ENCODE results near the gene LRCH3. TPM values are rescaled to one million over a fixed set of nuclear protein-coding genes. Genes with fewer than 3 reads are reported as not detected.

Gene LRCH3
- total and polyA plus RNA-seq, 2 experiments from 2014 or later, result 22.5 to 38.5 TPM

DNA sequence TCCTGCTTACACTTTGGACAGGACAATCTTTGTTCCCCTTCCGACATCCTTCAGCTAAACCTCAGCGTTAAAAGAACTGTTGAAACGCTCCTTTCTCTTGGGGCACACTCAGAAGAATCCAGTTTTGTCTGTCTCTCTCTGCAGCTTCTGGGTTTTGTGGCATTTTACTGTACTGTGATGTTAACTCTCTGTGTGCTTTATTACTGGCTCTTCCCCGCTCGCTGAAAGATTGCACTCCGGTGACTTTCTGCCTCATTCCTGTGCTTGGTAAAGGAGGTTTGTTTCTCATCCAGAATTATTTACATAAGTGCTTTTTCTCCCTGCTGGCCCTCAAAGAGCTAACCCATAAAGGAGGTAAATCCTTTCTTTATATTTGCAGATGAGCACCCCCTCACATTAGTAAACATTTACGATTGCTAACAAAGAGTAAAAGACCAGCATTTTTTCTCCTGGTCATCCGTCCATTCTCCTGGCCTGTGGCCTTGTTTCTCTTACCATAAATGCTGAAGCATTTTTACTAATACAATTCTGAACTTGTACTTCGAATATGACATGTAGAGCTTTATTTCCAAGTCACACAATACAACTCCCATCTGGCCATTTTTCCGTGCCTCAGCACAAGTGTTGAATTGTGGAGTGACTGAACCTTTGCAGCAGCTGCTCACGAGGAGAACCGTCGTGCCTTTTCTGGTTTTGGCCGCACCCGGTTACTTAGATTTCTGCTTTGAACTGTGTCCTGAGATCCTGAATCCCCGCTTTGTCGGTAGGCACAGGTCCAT, 89.6 kb downstream of the LRCH3 start:
- WGBS (ENCODE audit: low lambda C conversion rate, missing lambda C conversion rate), result 65% methylated on average over 17 of the region's 17 CpGs
- Histone ChIP-seq H3K36me3 (replicated peaks; ENCODE audit: insufficient read depth, low read depth) (no peaks in the 10 kb centered on the region), H3K4me3 (no peak overlapping the region), H3K4me1 (ENCODE audit: insufficient read depth) (no peaks in the 10 kb centered on the region), H4K20me1 (ENCODE audit: insufficient read depth, poor library complexity, severe bottlenecking) (no peaks in the 10 kb centered on the region), H3K79me2 (no peaks in the 10 kb centered on the region), H3K4me2 (peak overlapping the region; percentile 34), H3K27me3 (no peaks in the 10 kb centered on the region), H3K9me3 (ENCODE audit: low read depth) (no peaks in the 10 kb centered on the region), H3K27ac (peak overlapping the region; percentile 19), H2AFZ (no peak overlapping the region), H3K9me2 (replicated peaks; ENCODE audit: insufficient read depth) (no peaks in the 10 kb centered on the region)
- no peak for DNase-seq (ENCODE audit: low spot score)
- TF ChIP-seq EZH2phosphoT487 (IDR thresholded peaks at IDR 0.05; ENCODE audit: low read depth, severe bottlenecking, unreplicated experiment) (no peak), CTCF (IDR thresholded peaks at IDR 0.05; ENCODE audit: poor library complexity) (no peak), EZH2 (IDR thresholded peaks at IDR 0.05; ENCODE audit: borderline replicate concordance) (no peak)

- Histone ChIP-seq H3K4me3 (no peak overlapping the region), H3K36me3 (replicated peaks; ENCODE audit: insufficient read depth, low read depth) (no peaks in the 10 kb centered on the region), H2AFZ (no peak overlapping the region), H4K20me1 (ENCODE audit: insufficient read depth, poor library complexity, severe bottlenecking) (no peaks in the 10 kb centered on the region), H3K4me1 (ENCODE audit: insufficient read depth) (no peaks in the 10 kb centered on the region), H3K9me2 (replicated peaks; ENCODE audit: insufficient read depth) (no peaks in the 10 kb centered on the region), H3K9me3 (ENCODE audit: low read depth) (no peaks in the 10 kb centered on the region), H3K27ac (peak overlapping the region; percentile 19), H3K27me3 (no peaks in the 10 kb centered on the region), H3K4me2 (no peak overlapping the region), H3K79me2 (no peaks in the 10 kb centered on the region)
- no peak for DNase-seq (ENCODE audit: low spot score)
- no peak for TF ChIP-seq EZH2 (IDR thresholded peaks at IDR 0.05; ENCODE audit: borderline replicate concordance)
- TF ChIP-seq CTCF (IDR thresholded peaks at IDR 0.05; ENCODE audit: poor library complexity), result no peak
- TF ChIP-seq EZH2phosphoT487 (IDR thresholded peaks at IDR 0.05; ENCODE audit: low read depth, severe bottlenecking, unreplicated experiment), result no peak
- WGBS (ENCODE audit: low lambda C conversion rate, missing lambda C conversion rate), result 85% methylated on average over 8 of the region's 8 CpGs
Observed at GRCh38 chr3:197881270-197881969, 90.4 kb downstream of the LRCH3 start.

- Histone ChIP-seq H3K9me3 (ENCODE audit: low read depth) (no peaks in the 10 kb centered on the region), H3K4me3 (no peak overlapping the region), H4K20me1 (ENCODE audit: insufficient read depth, poor library complexity, severe bottlenecking) (no peaks in the 10 kb centered on the region), H3K36me3 (replicated peaks; ENCODE audit: insufficient read depth, low read depth) (no peaks in the 10 kb centered on the region), H3K27me3 (no peaks in the 10 kb centered on the region), H3K4me1 (ENCODE audit: insufficient read depth) (no peaks in the 10 kb centered on the region), H3K27ac (no peak overlapping the region), H2AFZ (no peak overlapping the region), H3K9me2 (replicated peaks; ENCODE audit: insufficient read depth) (no peaks in the 10 kb centered on the region), H3K4me2 (no peak overlapping the region), H3K79me2 (no peaks in the 10 kb centered on the region)
- WGBS (ENCODE audit: low lambda C conversion rate, missing lambda C conversion rate), result 85% methylated on average over 7 of the region's 7 CpGs
- no peak for TF ChIP-seq EZH2 (IDR thresholded peaks at IDR 0.05; ENCODE audit: borderline replicate concordance)
- TF ChIP-seq EZH2phosphoT487 (IDR thresholded peaks at IDR 0.05; ENCODE audit: low read depth, severe bottlenecking, unreplicated experiment), result no peak
- DNase-seq (ENCODE audit: low spot score), result no peak
Observed at GRCh38 chr3:197881970-197882338, 90.9 kb downstream of the LRCH3 start.

DNA sequence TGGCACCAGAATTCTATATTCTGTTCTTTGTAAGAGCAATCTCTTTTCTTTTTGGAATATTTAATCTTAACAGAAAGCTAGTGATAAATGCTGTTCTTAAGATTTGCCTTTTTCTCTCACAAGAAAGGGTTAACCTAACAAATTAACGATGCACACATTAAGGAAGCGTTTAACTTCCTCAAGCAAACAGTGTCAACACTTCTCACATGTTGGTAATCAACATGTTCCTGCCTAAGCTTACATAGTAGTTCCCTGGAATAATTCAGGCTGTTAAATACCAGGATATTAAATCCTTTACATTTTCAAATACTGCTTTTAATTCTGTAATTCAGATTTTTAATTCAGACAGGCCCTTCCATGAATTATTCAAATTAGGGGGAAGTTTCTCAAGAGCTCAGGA, 91.5 kb downstream of the LRCH3 start:
- H4K20me1 ChIP-seq (ENCODE audit: insufficient read depth, poor library complexity, severe bottlenecking), result no peaks in the 10 kb centered on the region
- no peak overlapping the region for H3K27ac ChIP-seq
- no peak overlapping the region for H2AFZ ChIP-seq
- no peaks in the 10 kb centered on the region for H3K9me3 ChIP-seq (ENCODE audit: low read depth)
- H3K9me2 ChIP-seq (replicated peaks; ENCODE audit: insufficient read depth), result no peaks in the 10 kb centered on the region
- H3K79me2 ChIP-seq, result no peaks in the 10 kb centered on the region
- H3K4me3 ChIP-seq, result no peak overlapping the region
- no peak for DNase-seq (ENCODE audit: low spot score)
- 32% methylated on average over 2 of the region's 2 CpGs for WGBS (ENCODE audit: low lambda C conversion rate, missing lambda C conversion rate)
- no peak for TF ChIP-seq EZH2 (IDR thresholded peaks at IDR 0.05; ENCODE audit: borderline replicate concordance)
- no peak for TF ChIP-seq EZH2phosphoT487 (IDR thresholded peaks at IDR 0.05; ENCODE audit: low read depth, severe bottlenecking, unreplicated experiment)
- TF ChIP-seq CTCF (IDR thresholded peaks at IDR 0.05; ENCODE audit: poor library complexity), result no peak
- H3K36me3 ChIP-seq (replicated peaks; ENCODE audit: insufficient read depth, low read depth), result no peaks in the 10 kb centered on the region
- H3K4me2 ChIP-seq, result no peak overlapping the region
- no peaks in the 10 kb centered on the region for H3K4me1 ChIP-seq (ENCODE audit: insufficient read depth)
- H3K27me3 ChIP-seq, result no peaks in the 10 kb centered on the region

Data from hepatocyte (in vitro differentiated cells).